Measurements from ENCODE around the gene ZNF69. TPM values are rescaled to one million over a fixed set of nuclear protein-coding genes. Genes with fewer than 3 reads are reported as not detected.
"Not testable (repeated sequence)": the region's sequence is repeated elsewhere in the genome, so short reads cannot be mapped to it uniquely, and the experiment has no call there.

ZNF69 gene
- total and polyA plus RNA-seq, 2 of the 4 experiments (the other 2 are of a cell fraction), result 2.7 to 12.0 TPM

GRCh38 chr19:11935829-11936228 lies 48.2 kb downstream of the ZNF69 start:
- H2AK9ac ChIP-seq (replicated peaks; ENCODE audit: low read depth, low read length, poor library complexity); ATAC-seq (ENCODE audit: low read depth); H2BK20ac ChIP-seq (ENCODE audit: low read depth, low read length); BruUV-seq (replicated peaks); H4K20me1 ChIP-seq (ENCODE audit: insufficient read depth, low read length); H3K27ac ChIP-seq (ENCODE audit: insufficient read depth, low read length); H2BK5ac ChIP-seq (ENCODE audit: low read depth, low read length, poor library complexity, severe bottlenecking); H3K4me3 ChIP-seq (ENCODE audit: insufficient read depth, low read depth, low read length); POLR2A ChIA-PET (ENCODE audit: unreplicated experiment); H3K23ac ChIP-seq (ENCODE audit: low read depth, low read length); H2AFZ ChIP-seq (replicated peaks; ENCODE audit: low read length, poor library complexity); H4K5ac ChIP-seq (ENCODE audit: low read depth, low read length); H3K14ac ChIP-seq (replicated peaks; ENCODE audit: low read depth, low read length); H3K4ac ChIP-seq (ENCODE audit: low read depth, low read length); H4K91ac ChIP-seq (ENCODE audit: insufficient read depth, low read depth, low read length); CTCF ChIA-PET; H2BK120ac ChIP-seq (ENCODE audit: low read depth, low read length); in situ Hi-C loops (cut with MboI; ENCODE audit: low sequenced_read_pairs); H3K9me1 ChIP-seq (ENCODE audit: insufficient read depth, low read length); H4K8ac ChIP-seq (ENCODE audit: low read depth in 2 of 2, low read length in 2 of 2); DNase-seq; H3K18ac ChIP-seq (ENCODE audit: low read depth, low read length); H3K27me3 ChIP-seq (ENCODE audit: control insufficient read depth, insufficient read depth, low read length); H3K79me1 ChIP-seq (ENCODE audit: low read depth in 1 of 2, low read length in 2 of 2); H2AK5ac ChIP-seq (ENCODE audit: low read depth, low read length); intact Hi-C loops (cut with micrococcal nuclease); H3K36me3 ChIP-seq (ENCODE audit: control insufficient read depth, insufficient read depth, low read length); H2BK15ac ChIP-seq (ENCODE audit: low read depth, low read length); dilution Hi-C loops (cut with HindIII; ENCODE audit: low sequenced_read_pairs, unreplicated experiment); H3K4me1 ChIP-seq (ENCODE audit: control insufficient read depth, insufficient read depth, low read length); H3K9ac ChIP-seq (ENCODE audit: low read depth, low read length); H3K56ac ChIP-seq (ENCODE audit: extremely low read depth, insufficient read depth, low read length); H3K4me2 ChIP-seq (ENCODE audit: low read depth, low read length): not testable (repeated sequence)
- no CpG with 5 or more reads among the region's 3 CpGs for WGBS, 2 experiments (ENCODE audit: extremely low coverage in 2 of 2, insufficient read length in 1 of 2)
- peaks cover 21% of the 10 kb centered on the region for H3K9me3 ChIP-seq (ENCODE audit: control insufficient read depth, insufficient read depth, low read length)

DNA sequence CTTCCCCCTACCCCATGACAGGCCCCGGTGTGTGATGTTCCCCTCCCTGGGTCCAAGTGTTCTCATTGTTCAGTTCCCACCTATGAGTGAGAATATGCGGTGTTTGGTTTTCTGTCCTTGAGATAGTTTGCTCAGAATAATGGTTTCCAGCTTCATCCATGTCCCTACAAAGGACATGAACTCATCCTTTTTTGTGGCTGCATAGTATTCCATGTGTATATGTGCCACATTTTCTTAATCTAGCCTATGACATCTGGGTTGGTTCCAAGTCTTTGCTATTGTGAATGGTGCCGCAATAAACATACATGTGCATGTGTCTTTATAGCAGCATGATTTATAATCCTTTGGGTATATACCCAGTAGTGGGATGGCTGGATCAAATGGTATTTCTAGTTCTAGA lies 50.8 kb downstream of the ZNF69 start:
- H2BK5ac ChIP-seq (ENCODE audit: low read depth, low read length, poor library complexity, severe bottlenecking); H2BK120ac ChIP-seq (ENCODE audit: low read depth, low read length); BruUV-seq (replicated peaks); H3K4ac ChIP-seq (ENCODE audit: low read depth, low read length); H3K27ac ChIP-seq (ENCODE audit: insufficient read depth, low read length); H4K5ac ChIP-seq (ENCODE audit: low read depth, low read length); H3K18ac ChIP-seq (ENCODE audit: low read depth, low read length); H4K8ac ChIP-seq (ENCODE audit: low read depth in 2 of 2, low read length in 2 of 2); H2BK20ac ChIP-seq (ENCODE audit: low read depth, low read length); in situ Hi-C loops (cut with MboI; ENCODE audit: low sequenced_read_pairs); H4K91ac ChIP-seq (ENCODE audit: insufficient read depth, low read depth, low read length); H2AFZ ChIP-seq (replicated peaks; ENCODE audit: low read length, poor library complexity); H3K4me2 ChIP-seq (ENCODE audit: low read depth, low read length); H4K20me1 ChIP-seq (ENCODE audit: insufficient read depth, low read length); CTCF ChIA-PET; DNase-seq; intact Hi-C loops (cut with micrococcal nuclease); H3K56ac ChIP-seq (ENCODE audit: extremely low read depth, insufficient read depth, low read length); H2BK15ac ChIP-seq (ENCODE audit: low read depth, low read length); H3K9ac ChIP-seq (ENCODE audit: low read depth, low read length); H3K79me1 ChIP-seq (ENCODE audit: low read depth in 1 of 2, low read length in 2 of 2); dilution Hi-C loops (cut with HindIII; ENCODE audit: low sequenced_read_pairs, unreplicated experiment); H3K4me1 ChIP-seq (ENCODE audit: control insufficient read depth, insufficient read depth, low read length); H3K23ac ChIP-seq (ENCODE audit: low read depth, low read length); POLR2A ChIA-PET (ENCODE audit: unreplicated experiment); H3K27me3 ChIP-seq (ENCODE audit: control insufficient read depth, insufficient read depth, low read length); H2AK9ac ChIP-seq (replicated peaks; ENCODE audit: low read depth, low read length, poor library complexity); H3K9me1 ChIP-seq (ENCODE audit: insufficient read depth, low read length); H3K4me3 ChIP-seq (ENCODE audit: insufficient read depth, low read depth, low read length); H2AK5ac ChIP-seq (ENCODE audit: low read depth, low read length); ATAC-seq (ENCODE audit: low read depth); H3K14ac ChIP-seq (replicated peaks; ENCODE audit: low read depth, low read length): not testable (repeated sequence)
- WGBS, 2 experiments (ENCODE audit: extremely low coverage in 2 of 2, insufficient read length in 1 of 2), result no CpG with 5 or more reads among the region's 3 CpGs
- Histone ChIP-seq H3K9me3 (ENCODE audit: control insufficient read depth, insufficient read depth, low read length) (peaks cover 39% of the 10 kb centered on the region), H3K36me3 (ENCODE audit: control insufficient read depth, insufficient read depth, low read length) (peaks cover 11% of the 10 kb centered on the region)
